K562 (cell line): ENCODE data around the gene MRPL10. TPM values are rescaled to one million over a fixed set of nuclear protein-coding genes. Genes with fewer than 3 reads are reported as not detected.
A peak's percentile ranks its signal among the peaks of the same experiment; 100 is the strongest.

Experiments
- ATF7 ChIP-seq: fragments of 450-650 bp; IDR thresholded peaks from 2 replicates; pipeline ENCODE4 v1.7.1; 2014; ENCODE audit warnings: mild to moderate bottlenecking, moderate library complexity
- BRCA1 ChIP-seq, 2 experiments: fragments of 450-650 bp in 1 of 2; sonication (generic) in 1 of 2; formaldehyde crosslinking in 1 of 2; IDR thresholded peaks; 2 replicates each; pipeline versions ENCODE4 v1.5.0 to v1.6.1; 2017 to 2020; ENCODE audit warnings: mild to moderate bottlenecking in 1 of 2, missing genetic modification reagents in 1 of 2
- CREBBP ChIP-seq: IDR thresholded peaks from one replicate; pipeline ENCODE4 v1.6.1; 2012; ENCODE audit warnings: low read depth, mild to moderate bottlenecking, control low read depth, inconsistent platforms, low read length
- GATA2 ChIP-seq: sonication (generic); formaldehyde crosslinking; IDR thresholded peaks from 2 replicates; pipeline ENCODE4 v1.4.0; 2020; ENCODE audit warnings: mild to moderate bottlenecking, missing genetic modification reagents
- HMG20A ChIP-seq: fragments of 450-650 bp; formaldehyde crosslinking; conservative IDR thresholded peaks from 2 replicates; pipeline ENCODE4 v1.4.0; 2020; ENCODE audit warnings: mild to moderate bottlenecking, mixed read lengths
- MEIS2 ChIP-seq: fragments of 450-650 bp; IDR thresholded peaks from 2 replicates; pipeline ENCODE4 v1.6.1; 2014; ENCODE audit warnings: mild to moderate bottlenecking; ENCODE audit not compliant: partially characterized antibody
- NFE2 ChIP-seq: IDR thresholded peaks from 2 replicates; pipeline ENCODE4 v1.6.1; 2014; ENCODE audit warnings: antibody characterized with exemption, low read depth
- NONO ChIP-seq, 2 experiments: fragments of 200-400 bp in 1 of 2; fragments of 450-650 bp in 1 of 2; formaldehyde crosslinking in 1 of 2; IDR thresholded peaks; 2 replicates each; pipeline ENCODE4 v1.6.1; 2017; ENCODE audit warnings: low read depth in 2 of 2, mild to moderate bottlenecking in 2 of 2, moderate library complexity in 2 of 2, low read length in 1 of 2
- SOX6 ChIP-seq: fragments of 450-650 bp; IDR thresholded peaks from 2 replicates; pipeline ENCODE4 v1.6.1; 2014; ENCODE audit warnings: mild to moderate bottlenecking
- ZNF124 ChIP-seq: sonication (generic); formaldehyde crosslinking; IDR thresholded peaks from 2 replicates; pipeline ENCODE4 v1.8.1; 2022; ENCODE audit warnings: missing genetic modification reagents
- ZNF197 ChIP-seq: fragments of 200-800 bp; sonication (Bioruptor generic); IDR thresholded peaks from 2 replicates; pipeline ENCODE4 v1.6.1; 2016; ENCODE audit warnings: low read depth, missing genetic modification characterization, missing compliant biosample characterization
- ZNF583 ChIP-seq: fragments of 250-450 bp; sonication (Bioruptor Pico); IDR thresholded peaks from 2 replicates; pipeline ENCODE4 v1.4.0; 2020
- polyA plus RNA-seq, 8 experiments: library from polyadenylated mRNA; depleted of rRNA in 4 of 8; stranded (reverse) in 5 of 8; unstranded in 3 of 8; fragments of >200 nt; fragmentation: Nextera tagmentation in 2 of 8; fragmentation: Illumina TruSeq in 1 of 8; extraction: Ambion mirVana in 2 of 8; extraction: Trizol in 1 of 8; gene quantifications; 2 replicates each; pipeline versions ENCODE4 v1.2.1 to v1.2.3, GENCODE V29; 2011 to 2014; ENCODE audit warnings: inconsistent platforms in 1 of 8, missing spikeins in 1 of 8
- total RNA-seq, 7 experiments: library from RNA; depleted of rRNA in 6 of 7; stranded (reverse); fragments of >200 nt in 6 of 7; fragmentation: Illumina TruSeq in 2 of 7; extraction: Trizol in 2 of 7; gene quantifications; 2 replicates each; pipeline versions ENCODE4 v1.2.1 to v1.2.3, GENCODE V29; 2011 to 2021; ENCODE audit warnings: low replicate concordance in 1 of 7
- TF ChIP-seq, protein P1 (sequence below): sonication (generic); formaldehyde crosslinking; IDR thresholded peaks from 2 replicates; pipeline ENCODE4 v1.9.0; 2022; ENCODE audit warnings: mild to moderate bottlenecking, missing genetic modification reagents
- TF ChIP-seq, protein P2 (sequence below): fragments of 250-450 bp; sonication (Bioruptor Pico); IDR thresholded peaks from 2 replicates; pipeline ENCODE4 v1.5.0; 2022; ENCODE audit warnings: mild to moderate bottlenecking
- TF ChIP-seq, protein P3 (sequence below): fragments of 450-650 bp; IDR thresholded peaks from 2 replicates; pipeline ENCODE4 v1.6.1; 2016; ENCODE audit warnings: mild to moderate bottlenecking, moderate library complexity

Gene MRPL10
- total and polyA plus RNA-seq, 9 of the 15 experiments (the other 6 are each of a cell fraction or from before 2014, with no cell fraction given): 27.8 to 105 (median 67.3) TPM

DNA sequence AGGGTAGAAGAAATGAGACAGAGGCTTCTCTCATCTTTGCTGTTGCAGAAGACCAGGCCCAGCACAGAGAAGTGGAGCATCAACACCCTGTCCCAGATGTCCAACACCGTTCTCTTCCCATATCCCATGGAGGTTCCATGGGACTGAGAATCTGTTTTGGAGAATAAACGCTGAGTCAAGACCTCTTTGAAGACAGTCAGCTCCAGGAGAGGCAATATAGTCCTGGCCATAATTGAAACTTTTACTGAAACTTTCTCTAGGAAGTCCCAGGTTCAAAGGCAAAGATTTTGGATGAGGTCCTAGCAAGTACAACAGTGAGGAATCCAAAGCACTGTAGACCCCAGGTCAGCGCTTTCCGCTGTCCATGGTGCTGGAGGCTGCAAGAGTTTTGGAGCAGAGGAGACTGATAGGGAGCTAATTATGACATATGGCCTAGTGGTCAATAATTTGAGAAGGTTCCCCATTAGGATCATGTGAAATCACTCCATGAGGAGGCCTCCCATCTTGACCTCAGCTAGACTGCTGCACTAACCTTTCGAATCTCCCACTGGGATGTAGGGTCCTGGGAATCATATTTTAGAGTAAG is 45.7 kb downstream of the MRPL10 start (continued):
- no peak for TF ChIP-seq HMG20A (CRISPR knock-in tag)
- no peak for TF ChIP-seq ATF7
- no peak for TF ChIP-seq ZNF583 (CRISPR knock-in tag)
- TF ChIP-seq, protein P1, sequence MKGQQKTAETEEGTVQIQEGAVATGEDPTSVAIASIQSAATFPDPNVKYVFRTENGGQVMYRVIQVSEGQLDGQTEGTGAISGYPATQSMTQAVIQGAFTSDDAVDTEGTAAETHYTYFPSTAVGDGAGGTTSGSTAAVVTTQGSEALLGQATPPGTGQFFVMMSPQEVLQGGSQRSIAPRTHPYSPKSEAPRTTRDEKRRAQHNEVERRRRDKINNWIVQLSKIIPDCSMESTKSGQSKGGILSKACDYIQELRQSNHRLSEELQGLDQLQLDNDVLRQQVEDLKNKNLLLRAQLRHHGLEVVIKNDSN (CRISPR knock-in tag): no peak
- no peak for TF ChIP-seq SOX6
- no peak for TF ChIP-seq ZNF124 (CRISPR knock-in tag)
- TF ChIP-seq, protein P2, sequence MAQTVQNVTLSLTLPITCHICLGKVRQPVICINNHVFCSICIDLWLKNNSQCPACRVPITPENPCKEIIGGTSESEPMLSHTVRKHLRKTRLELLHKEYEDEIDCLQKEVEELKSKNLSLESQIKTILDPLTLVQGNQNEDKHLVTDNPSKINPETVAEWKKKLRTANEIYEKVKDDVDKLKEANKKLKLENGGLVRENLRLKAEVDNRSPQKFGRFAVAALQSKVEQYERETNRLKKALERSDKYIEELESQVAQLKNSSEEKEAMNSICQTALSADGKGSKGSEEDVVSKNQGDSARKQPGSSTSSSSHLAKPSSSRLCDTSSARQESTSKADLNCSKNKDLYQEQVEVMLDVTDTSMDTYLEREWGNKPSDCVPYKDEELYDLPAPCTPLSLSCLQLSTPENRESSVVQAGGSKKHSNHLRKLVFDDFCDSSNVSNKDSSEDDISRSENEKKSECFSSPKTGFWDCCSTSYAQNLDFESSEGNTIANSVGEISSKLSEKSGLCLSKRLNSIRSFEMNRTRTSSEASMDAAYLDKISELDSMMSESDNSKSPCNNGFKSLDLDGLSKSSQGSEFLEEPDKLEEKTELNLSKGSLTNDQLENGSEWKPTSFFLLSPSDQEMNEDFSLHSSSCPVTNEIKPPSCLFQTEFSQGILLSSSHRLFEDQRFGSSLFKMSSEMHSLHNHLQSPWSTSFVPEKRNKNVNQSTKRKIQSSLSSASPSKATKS (CRISPR knock-in tag): no peak
- no peak for TF ChIP-seq BRCA1 (IDR thresholded peaks at IDR 0.05)
- TF ChIP-seq BRCA1 (CRISPR knock-in tag; IDR thresholded peaks at IDR 0.05): no peak
- TF ChIP-seq NONO (IDR thresholded peaks at IDR 0.05; ENCODE audit: low read depth in 2 of 2, low read length in 1 of 2): no peak
- no peak for TF ChIP-seq NFE2
- TF ChIP-seq ZNF197 (CRISPR knock-in tag): no peak
- TF ChIP-seq MEIS2: peak; percentile 19
- TF ChIP-seq CREBBP: no peak
- TF ChIP-seq, protein P3, sequence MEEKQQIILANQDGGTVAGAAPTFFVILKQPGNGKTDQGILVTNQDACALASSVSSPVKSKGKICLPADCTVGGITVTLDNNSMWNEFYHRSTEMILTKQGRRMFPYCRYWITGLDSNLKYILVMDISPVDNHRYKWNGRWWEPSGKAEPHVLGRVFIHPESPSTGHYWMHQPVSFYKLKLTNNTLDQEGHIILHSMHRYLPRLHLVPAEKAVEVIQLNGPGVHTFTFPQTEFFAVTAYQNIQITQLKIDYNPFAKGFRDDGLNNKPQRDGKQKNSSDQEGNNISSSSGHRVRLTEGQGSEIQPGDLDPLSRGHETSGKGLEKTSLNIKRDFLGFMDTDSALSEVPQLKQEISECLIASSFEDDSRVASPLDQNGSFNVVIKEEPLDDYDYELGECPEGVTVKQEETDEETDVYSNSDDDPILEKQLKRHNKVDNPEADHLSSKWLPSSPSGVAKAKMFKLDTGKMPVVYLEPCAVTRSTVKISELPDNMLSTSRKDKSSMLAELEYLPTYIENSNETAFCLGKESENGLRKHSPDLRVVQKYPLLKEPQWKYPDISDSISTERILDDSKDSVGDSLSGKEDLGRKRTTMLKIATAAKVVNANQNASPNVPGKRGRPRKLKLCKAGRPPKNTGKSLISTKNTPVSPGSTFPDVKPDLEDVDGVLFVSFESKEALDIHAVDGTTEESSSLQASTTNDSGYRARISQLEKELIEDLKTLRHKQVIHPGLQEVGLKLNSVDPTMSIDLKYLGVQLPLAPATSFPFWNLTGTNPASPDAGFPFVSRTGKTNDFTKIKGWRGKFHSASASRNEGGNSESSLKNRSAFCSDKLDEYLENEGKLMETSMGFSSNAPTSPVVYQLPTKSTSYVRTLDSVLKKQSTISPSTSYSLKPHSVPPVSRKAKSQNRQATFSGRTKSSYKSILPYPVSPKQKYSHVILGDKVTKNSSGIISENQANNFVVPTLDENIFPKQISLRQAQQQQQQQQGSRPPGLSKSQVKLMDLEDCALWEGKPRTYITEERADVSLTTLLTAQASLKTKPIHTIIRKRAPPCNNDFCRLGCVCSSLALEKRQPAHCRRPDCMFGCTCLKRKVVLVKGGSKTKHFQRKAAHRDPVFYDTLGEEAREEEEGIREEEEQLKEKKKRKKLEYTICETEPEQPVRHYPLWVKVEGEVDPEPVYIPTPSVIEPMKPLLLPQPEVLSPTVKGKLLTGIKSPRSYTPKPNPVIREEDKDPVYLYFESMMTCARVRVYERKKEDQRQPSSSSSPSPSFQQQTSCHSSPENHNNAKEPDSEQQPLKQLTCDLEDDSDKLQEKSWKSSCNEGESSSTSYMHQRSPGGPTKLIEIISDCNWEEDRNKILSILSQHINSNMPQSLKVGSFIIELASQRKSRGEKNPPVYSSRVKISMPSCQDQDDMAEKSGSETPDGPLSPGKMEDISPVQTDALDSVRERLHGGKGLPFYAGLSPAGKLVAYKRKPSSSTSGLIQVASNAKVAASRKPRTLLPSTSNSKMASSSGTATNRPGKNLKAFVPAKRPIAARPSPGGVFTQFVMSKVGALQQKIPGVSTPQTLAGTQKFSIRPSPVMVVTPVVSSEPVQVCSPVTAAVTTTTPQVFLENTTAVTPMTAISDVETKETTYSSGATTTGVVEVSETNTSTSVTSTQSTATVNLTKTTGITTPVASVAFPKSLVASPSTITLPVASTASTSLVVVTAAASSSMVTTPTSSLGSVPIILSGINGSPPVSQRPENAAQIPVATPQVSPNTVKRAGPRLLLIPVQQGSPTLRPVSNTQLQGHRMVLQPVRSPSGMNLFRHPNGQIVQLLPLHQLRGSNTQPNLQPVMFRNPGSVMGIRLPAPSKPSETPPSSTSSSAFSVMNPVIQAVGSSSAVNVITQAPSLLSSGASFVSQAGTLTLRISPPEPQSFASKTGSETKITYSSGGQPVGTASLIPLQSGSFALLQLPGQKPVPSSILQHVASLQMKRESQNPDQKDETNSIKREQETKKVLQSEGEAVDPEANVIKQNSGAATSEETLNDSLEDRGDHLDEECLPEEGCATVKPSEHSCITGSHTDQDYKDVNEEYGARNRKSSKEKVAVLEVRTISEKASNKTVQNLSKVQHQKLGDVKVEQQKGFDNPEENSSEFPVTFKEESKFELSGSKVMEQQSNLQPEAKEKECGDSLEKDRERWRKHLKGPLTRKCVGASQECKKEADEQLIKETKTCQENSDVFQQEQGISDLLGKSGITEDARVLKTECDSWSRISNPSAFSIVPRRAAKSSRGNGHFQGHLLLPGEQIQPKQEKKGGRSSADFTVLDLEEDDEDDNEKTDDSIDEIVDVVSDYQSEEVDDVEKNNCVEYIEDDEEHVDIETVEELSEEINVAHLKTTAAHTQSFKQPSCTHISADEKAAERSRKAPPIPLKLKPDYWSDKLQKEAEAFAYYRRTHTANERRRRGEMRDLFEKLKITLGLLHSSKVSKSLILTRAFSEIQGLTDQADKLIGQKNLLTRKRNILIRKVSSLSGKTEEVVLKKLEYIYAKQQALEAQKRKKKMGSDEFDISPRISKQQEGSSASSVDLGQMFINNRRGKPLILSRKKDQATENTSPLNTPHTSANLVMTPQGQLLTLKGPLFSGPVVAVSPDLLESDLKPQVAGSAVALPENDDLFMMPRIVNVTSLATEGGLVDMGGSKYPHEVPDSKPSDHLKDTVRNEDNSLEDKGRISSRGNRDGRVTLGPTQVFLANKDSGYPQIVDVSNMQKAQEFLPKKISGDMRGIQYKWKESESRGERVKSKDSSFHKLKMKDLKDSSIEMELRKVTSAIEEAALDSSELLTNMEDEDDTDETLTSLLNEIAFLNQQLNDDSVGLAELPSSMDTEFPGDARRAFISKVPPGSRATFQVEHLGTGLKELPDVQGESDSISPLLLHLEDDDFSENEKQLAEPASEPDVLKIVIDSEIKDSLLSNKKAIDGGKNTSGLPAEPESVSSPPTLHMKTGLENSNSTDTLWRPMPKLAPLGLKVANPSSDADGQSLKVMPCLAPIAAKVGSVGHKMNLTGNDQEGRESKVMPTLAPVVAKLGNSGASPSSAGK: no peak
- no peak for TF ChIP-seq GATA2
